ENCODE measurements around the gene KISS1R.

KISS1R gene

DNA sequence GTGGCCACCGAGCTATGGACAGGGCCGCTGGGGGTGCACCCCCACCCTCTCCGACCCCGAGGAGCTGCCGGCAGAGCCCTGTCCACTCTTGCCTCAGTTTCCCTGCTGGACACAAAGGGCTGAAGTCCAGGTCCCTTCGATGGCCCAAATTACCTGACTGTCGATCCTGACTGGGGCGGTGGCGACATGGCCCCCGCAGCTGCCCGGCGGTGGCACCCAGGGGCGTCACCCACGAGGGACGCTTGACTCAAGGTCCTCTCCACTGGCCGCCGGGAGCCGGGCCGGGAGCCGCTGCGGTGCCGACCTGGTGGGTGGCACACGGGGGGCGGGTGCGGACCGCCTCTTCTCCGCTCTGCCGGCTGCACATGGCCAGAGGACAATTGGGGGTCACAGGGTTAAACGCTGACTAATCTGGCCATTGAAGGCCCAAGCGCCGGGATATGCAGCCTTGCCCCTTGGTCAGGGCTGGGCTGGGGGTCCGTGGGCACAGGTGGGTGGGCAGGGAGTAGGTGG, 25.1 kb downstream of the KISS1R start:
- DNase-seq (ENCODE audit: low read depth), result no peak
- no peak for TF ChIP-seq CTCF (IDR thresholded peaks at IDR 0.05; ENCODE audit: insufficient read depth, low read depth, low read length, missing control alignments)
- no peak overlapping the region for H3K4me3 ChIP-seq (ENCODE audit: low read length)

DNA sequence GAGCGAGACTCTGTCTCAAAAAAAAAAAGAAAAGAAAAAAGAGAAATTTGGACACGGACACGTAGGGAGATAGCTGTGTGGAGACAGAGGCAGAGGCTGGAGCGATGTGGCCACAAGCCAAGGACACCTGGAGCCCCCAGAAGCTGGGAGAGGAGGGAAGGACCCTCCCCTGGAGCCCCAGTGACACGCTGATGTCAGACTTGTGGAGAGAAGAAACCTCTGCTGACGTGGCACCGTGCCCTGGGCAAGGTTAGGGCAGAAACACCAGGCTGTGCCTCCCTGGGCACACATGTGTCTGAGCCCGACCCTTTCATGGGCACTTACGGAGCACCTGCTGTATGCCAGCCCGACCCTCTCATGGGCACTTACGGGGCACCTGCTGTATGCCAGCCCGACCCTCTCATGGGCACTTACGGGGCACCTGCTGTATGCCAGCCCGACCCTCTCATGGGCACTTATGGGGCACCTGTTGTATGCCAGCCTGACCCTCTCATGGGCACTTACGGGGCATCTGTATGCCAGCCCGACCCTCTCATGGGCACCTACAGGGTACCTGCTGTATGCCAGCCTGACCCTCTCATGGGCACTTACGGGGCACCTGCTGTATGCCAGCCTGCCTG, 26.5 kb downstream of the KISS1R start:
- no peak overlapping the region for H3K4me3 ChIP-seq (ENCODE audit: low read length)
- TF ChIP-seq CTCF (IDR thresholded peaks at IDR 0.05; ENCODE audit: insufficient read depth, low read depth, low read length, missing control alignments), result no peak
- no peak for DNase-seq (ENCODE audit: low read depth)

GRCh38 chr19:944171-944567, 27.0 kb downstream of the KISS1R start:
- no peak overlapping the region for H3K4me3 ChIP-seq (ENCODE audit: low read length)
- no peak for TF ChIP-seq CTCF (IDR thresholded peaks at IDR 0.05; ENCODE audit: insufficient read depth, low read depth, low read length, missing control alignments)
- no peak for DNase-seq (ENCODE audit: low read depth)

GRCh38 chr19:944663-945241, 27.6 kb downstream of the KISS1R start:
- no peak for DNase-seq (ENCODE audit: low read depth)

GRCh38 chr19:945401-946252, 28.5 kb downstream of the KISS1R start:
- no peak for TF ChIP-seq CTCF (IDR thresholded peaks at IDR 0.05; ENCODE audit: insufficient read depth, low read depth, low read length, missing control alignments)
- no peak overlapping the region for H3K4me3 ChIP-seq (ENCODE audit: low read length)
- no peak for DNase-seq (ENCODE audit: low read depth)

More at GRCh38 chr19:944663-945241, 27.6 kb downstream of the KISS1R start:
- H3K4me3 ChIP-seq (ENCODE audit: low read length), result no peak overlapping the region
- TF ChIP-seq CTCF (IDR thresholded peaks at IDR 0.05; ENCODE audit: insufficient read depth, low read depth, low read length, missing control alignments), result no peak

GRCh38 chr19:947090-947706, 30.1 kb downstream of the KISS1R start:
- TF ChIP-seq CTCF (IDR thresholded peaks at IDR 0.05; ENCODE audit: insufficient read depth, low read depth, low read length, missing control alignments), result no peak
- DNase-seq (ENCODE audit: low read depth), result no peak
- no peak overlapping the region for H3K4me3 ChIP-seq (ENCODE audit: low read length)

Data from epithelial cell of esophagus (primary cell).